ENCODE data around the gene HTATSF1.

The HTATSF1 gene

DNA sequence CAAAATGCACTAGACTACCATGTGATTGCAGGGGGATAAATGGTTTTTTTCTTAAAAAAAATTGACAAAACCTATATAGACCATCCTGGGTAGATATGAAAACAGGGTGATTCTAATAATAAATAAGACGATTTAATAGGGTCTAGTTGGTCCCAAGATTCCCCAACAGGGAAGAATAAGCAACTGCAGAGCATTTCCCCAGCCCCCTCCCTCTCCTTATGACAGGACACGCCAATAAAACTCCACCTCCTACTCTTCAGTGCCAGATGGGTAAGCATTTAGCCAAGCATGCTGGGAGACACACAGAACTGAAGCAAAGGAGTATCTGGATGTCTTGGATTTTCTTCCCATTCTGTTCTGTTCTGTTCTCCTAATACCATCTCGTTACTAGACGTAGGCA is 9.7 kb upstream of the HTATSF1 start, which contains the start of gene BRS3:
BRS3 (plus strand) TSS at position 301 of the 400 bp plus-strand sequence. CDS start 168 bp downstream, outside the sequence.
- no peak within 1 kb of the TSS for H3K27ac Mint-ChIP-seq
- H3K9me3 Mint-ChIP-seq = no peaks in the 10 kb centered on the region
- no peaks in the 10 kb centered on the region for H3K36me3 Mint-ChIP-seq
- H3K4me1 Mint-ChIP-seq = no peaks in the 10 kb centered on the region
- H3K4me3 Mint-ChIP-seq = no peak within 1 kb of the TSS
- peaks cover 11% of the 10 kb centered on the region for H3K27me3 Mint-ChIP-seq

DNA sequence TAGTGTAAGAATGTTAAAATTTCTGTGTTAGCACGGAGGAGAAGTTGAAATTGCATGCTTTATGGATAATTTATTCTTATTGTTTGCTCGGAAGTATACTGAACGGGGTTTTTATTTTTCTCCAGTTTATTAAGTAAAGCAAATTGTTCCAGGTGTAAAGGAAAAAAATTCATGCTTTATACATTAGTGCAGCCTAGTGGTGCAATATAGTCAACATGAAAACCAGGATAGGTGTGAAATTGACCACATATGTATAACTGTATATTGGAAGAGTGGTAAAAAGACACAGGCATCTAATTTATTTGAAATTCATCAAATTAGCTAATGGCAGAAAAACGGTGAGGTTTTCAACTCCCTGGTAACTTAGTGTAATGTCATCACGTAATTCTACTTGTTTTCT is 8.7 kb upstream of the HTATSF1 start:
- H3K4me1 Mint-ChIP-seq = no peaks in the 10 kb centered on the region
- H3K9me3 Mint-ChIP-seq = no peaks in the 10 kb centered on the region
- H3K36me3 Mint-ChIP-seq = no peaks in the 10 kb centered on the region
- no peak overlapping the region for H3K4me3 Mint-ChIP-seq
- peaks cover 9% of the 10 kb centered on the region for H3K27me3 Mint-ChIP-seq
- H3K27ac Mint-ChIP-seq = no peak overlapping the region

DNA sequence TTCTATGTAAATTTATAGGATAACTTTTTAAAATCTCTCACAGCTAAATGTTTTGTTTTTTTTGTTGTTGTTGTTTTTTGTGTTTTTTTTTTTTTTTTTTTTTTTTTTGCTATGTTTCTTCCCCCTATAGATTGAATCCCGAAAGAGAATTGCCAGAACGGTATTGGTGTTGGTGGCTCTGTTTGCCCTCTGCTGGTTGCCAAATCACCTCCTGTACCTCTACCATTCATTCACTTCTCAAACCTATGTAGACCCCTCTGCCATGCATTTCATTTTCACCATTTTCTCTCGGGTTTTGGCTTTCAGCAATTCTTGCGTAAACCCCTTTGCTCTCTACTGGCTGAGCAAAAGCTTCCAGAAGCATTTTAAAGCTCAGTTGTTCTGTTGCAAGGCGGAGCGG is 5.6 kb upstream of the HTATSF1 start:
- H3K27ac Mint-ChIP-seq = no peak overlapping the region
- no peaks in the 10 kb centered on the region for H3K9me3 Mint-ChIP-seq
- peaks cover 9% of the 10 kb centered on the region for H3K27me3 Mint-ChIP-seq
- H3K4me3 Mint-ChIP-seq = no peak overlapping the region
- H3K4me1 Mint-ChIP-seq = no peaks in the 10 kb centered on the region
- no peaks in the 10 kb centered on the region for H3K36me3 Mint-ChIP-seq

DNA sequence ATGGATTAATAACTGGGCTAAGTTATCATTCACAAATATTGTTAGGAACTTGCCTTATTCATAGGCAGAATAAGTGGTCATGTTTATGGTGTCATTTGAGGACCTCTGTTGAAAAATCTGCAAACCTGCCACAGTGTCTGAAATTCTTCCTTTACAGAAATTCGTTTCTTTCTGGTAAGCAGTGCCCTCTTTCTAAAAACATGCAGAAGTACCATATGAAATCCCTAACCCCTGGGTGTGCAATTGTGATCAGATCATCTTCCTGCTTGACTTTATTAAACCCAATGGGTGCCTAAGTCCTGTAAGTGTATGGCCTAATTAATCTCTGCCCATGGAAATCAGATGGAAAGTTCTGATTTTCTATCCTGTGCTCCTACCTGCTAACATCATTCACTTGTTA is 4.4 kb upstream of the HTATSF1 start:
- no peaks in the 10 kb centered on the region for H3K9me3 Mint-ChIP-seq
- peaks cover 9% of the 10 kb centered on the region for H3K27me3 Mint-ChIP-seq
- no peak overlapping the region for H3K4me3 Mint-ChIP-seq
- no peaks in the 10 kb centered on the region for H3K4me1 Mint-ChIP-seq
- no peak overlapping the region for H3K27ac Mint-ChIP-seq
- no peaks in the 10 kb centered on the region for H3K36me3 Mint-ChIP-seq

DNA sequence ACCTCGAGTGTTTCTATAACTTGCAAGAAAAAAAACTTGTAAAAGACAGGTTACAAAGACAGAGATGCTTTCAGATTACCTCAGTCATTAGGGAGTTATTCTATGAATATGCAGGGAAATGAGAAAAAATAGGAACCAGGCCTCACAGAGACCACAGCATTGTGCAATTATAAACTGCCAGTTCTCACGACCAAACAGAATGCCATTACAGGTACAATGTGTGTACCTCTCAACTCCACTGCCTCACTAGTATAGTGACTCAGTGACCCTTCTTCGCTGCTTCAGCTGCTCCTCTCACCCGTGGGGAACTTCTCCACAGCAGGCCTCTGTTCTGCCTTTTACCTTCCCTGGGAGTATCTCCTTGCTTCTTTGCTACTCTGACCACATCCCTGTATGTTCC is 2.3 kb upstream of the HTATSF1 start:
- Mint-ChIP-seq H3K9me3 (no peaks in the 10 kb centered on the region), H3K27me3 (peaks cover 5% of the 10 kb centered on the region), H3K4me1 (peaks cover 14% of the 10 kb centered on the region), H3K27ac (no peak overlapping the region), H3K4me3 (no peak overlapping the region), H3K36me3 (peaks cover 2% of the 10 kb centered on the region)

DNA sequence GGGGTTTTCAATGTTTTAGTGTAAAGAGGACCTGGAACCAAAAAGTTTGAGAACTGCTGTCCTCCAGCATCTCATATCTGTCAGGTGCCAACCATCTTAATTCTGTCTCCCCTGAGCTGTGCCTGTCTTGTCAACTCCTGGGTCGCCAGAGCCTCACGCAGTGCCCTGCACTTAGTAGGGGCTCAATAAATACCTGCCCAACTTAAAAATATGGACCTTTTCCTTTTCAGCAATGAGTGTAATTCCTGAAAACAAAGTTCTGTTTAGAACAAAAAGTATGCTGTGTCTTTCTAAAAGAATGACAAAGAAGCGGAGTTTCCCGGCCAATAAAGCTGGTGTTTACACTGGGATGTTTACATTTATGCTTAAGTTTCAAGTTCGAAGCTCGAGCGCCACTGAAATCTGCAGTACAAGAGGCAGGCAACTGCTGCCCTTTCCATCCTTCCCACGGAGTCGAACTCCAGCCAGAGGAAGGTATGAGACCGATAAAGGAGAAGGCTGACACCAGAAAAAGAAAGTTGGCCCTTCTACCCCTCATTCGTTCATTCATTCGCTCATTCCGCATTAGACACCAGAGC is 1.1 kb upstream of the HTATSF1 start:
- Mint-ChIP-seq H3K9me3 (no peaks in the 10 kb centered on the region), H3K27ac (peak overlapping the region; percentile 97), H3K27me3 (no peaks in the 10 kb centered on the region), H3K4me1 (peaks cover 14% of the 10 kb centered on the region), H3K36me3 (peaks cover 2% of the 10 kb centered on the region), H3K4me3 (peak overlapping the region; percentile 92)

DNA sequence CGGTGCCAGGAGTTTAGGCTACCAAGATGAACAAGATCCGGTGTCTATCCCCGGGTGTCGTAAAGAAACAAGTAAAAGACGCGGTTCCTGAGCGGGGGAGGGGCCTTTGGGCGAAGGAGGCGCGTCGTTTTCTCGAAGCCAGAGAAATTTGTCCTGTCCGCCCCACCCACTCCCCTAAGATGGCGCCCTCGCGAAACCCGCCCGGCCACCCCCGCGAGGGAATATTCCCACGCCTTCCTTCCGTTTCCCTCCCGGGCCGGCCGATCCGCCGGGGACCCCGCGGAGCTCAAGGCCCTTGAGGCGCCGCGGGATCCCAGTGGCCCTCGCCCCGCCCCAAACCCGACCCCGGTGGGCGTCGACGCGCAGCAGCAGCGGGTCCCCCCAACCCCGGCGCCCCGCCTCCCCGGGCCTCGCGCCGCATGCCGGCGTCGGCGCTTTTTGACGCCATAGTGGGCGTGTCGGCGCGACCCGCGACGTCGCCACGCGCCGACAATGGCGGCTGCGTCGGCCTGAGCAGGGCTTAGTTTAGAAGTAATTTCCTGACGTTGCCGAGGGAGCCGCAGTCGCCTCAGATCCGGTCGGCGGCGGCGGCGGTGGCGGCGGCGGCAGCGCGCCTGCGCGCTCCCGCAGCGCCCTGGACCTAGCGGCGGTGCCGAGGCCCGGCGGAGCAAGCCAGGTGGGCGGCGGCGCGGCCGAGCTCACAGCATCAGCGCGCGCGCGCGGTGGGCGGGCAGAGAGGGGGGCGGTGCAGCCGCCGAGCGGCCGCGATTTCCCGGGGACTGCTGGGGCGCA is 432 bp upstream of the HTATSF1 start:
- H3K4me3 Mint-ChIP-seq = peak overlapping the region; percentile 97
- H3K27me3 Mint-ChIP-seq = no peaks in the 10 kb centered on the region
- H3K4me1 Mint-ChIP-seq = peaks cover 17% of the 10 kb centered on the region
- peaks cover 4% of the 10 kb centered on the region for H3K36me3 Mint-ChIP-seq
- H3K27ac Mint-ChIP-seq = peak overlapping the region; percentile 97
- no peaks in the 10 kb centered on the region for H3K9me3 Mint-ChIP-seq

DNA sequence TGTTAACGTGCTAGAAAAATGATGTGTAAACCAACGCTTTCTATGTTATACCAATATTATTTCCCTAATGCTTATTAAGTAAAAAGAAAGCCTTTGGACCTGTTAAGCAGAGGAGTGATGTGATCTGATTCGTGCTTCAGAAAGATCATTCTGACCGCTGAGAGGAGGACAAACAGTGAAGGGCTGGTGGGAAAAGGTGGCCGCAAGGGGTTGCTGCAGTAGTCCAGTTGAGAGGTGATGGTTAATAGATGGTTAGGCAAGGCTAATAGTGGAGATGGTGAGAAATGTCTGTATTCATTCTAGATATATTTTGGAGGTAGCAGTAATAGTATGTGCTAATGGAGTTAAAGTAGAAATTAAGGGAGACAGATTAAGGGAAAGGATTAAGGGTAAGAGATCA is 21.7 kb downstream of the HTATSF1 start:
- Mint-ChIP-seq H3K36me3 (peaks cover 1% of the 10 kb centered on the region), H3K4me1 (peaks cover 11% of the 10 kb centered on the region), H3K9me3 (no peaks in the 10 kb centered on the region), H3K27me3 (no peaks in the 10 kb centered on the region), H3K27ac (no peak overlapping the region), H3K4me3 (no peak overlapping the region)

DNA sequence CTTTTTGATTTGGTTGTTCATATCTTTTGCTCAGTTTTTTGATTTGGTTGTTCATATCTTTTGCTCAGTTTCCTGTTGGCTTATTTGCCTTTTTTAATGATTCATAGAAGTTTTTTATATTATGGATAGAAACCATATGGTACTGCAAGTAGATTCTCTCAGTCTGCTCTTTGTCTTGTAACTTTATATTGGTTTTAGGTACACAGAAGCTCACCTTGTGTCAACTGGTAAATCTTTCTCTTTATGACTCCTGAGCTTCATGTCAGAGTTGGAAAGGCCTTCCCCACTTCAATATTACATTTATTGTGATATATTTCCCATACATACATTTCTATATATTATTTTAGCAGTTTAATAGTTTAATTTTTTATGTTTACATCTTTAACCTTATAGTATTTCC is 26.4 kb downstream of the HTATSF1 start:
- H3K4me3 Mint-ChIP-seq = no peak overlapping the region
- no peak overlapping the region for H3K27ac Mint-ChIP-seq
- H3K4me1 Mint-ChIP-seq = peaks cover 11% of the 10 kb centered on the region
- no peaks in the 10 kb centered on the region for H3K9me3 Mint-ChIP-seq
- peaks cover 1% of the 10 kb centered on the region for H3K36me3 Mint-ChIP-seq
- no peaks in the 10 kb centered on the region for H3K27me3 Mint-ChIP-seq

DNA sequence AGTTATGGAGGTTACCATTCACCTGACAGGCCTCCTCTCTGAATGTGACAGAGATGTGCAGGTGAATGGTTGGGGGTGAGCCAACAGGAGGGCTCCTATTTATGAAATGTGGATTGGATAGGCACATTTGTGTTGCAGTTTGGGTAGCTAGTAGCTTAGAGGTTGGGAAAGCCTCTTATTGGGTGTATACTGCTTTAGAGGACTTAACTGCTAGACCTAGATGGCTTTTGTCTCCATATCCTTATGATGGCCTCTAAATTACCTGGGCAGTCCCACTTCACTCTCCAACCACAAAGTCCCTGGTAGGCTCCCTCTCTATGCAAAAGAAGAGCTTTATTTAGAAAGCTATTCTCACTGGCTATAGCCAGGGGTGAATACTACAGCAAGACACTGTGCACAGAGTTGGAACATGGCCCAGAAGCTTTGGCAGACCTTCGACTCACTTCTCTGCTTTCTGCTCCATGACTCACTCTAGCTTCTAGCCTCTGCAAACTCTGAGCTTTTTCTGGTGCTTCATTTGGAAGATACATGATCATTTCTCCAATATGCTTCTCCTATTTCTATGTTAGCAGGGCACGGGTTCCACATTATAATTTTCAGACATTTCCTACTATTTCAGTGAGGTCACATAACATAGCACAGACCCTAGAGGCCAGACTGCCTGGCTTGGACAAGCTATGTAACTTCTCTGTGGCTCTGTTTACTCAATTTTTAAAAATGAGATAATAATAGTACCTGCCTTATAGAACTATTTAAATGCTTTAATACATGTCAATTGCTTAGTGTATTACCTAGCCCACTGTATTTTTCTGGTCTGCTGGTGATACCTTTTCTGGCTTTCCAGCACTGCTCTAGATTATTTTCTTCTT is 28.6 kb downstream of the HTATSF1 start:
- no peak overlapping the region for H3K27ac Mint-ChIP-seq
- peaks cover 1% of the 10 kb centered on the region for H3K36me3 Mint-ChIP-seq
- no peaks in the 10 kb centered on the region for H3K9me3 Mint-ChIP-seq
- H3K4me3 Mint-ChIP-seq = no peak overlapping the region
- peaks cover 19% of the 10 kb centered on the region for H3K4me1 Mint-ChIP-seq
- no peaks in the 10 kb centered on the region for H3K27me3 Mint-ChIP-seq

DNA sequence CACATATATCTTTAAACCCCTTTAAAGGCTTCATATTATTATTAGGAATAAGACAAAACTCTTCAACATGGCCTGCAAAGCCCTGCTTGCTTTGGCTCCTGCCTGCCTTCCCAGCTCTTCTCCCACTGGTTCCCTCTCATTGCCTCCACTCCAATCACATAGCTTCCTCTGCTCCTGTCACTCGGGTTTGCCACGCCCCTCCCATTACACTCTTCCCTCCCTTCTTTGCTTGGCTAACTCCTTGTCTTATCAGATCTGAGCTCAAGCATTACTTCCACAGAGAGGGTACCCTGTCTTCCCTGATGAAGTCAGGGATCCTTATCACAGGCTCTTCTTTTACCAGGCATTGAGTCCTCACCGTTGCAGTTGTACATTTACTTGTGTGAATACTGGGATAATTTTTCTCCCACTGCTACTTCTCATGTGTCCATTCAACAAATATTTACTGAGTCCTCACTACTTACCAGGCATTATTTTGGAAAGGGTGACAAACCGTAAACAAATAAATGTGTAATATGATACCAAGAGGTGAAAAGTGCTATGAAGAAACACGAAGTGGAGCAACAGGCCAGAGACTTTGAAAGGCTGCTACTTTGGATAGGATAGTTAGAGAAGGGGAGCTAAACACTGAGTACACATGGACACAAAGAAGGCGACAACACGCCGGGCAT is 31.4 kb downstream of the HTATSF1 start:
- no peaks in the 10 kb centered on the region for H3K9me3 Mint-ChIP-seq
- H3K4me1 Mint-ChIP-seq = peaks cover 10% of the 10 kb centered on the region
- no peaks in the 10 kb centered on the region for H3K27me3 Mint-ChIP-seq
- H3K27ac Mint-ChIP-seq = peak overlapping the region; percentile 55
- no peaks in the 10 kb centered on the region for H3K36me3 Mint-ChIP-seq
- no peak overlapping the region for H3K4me3 Mint-ChIP-seq

DNA sequence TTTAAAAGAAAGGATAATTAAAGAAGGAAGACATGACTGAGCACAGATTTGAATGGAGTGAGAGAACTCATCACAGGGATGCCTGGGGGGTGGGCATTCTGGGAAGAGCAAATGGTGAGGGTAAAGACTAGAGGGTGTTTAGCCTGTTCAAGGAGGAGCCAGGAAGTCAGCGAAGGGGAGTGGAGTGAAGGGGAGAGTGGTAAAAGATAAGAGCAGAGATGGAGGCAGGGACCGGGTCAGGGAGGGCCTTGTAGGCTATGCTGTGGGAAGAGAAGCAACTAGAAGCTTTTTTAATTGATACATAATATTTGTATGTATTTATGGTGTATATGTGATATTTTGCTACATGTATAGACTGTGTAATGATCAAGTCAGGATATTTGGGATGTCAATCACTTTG is 32.4 kb downstream of the HTATSF1 start:
- Mint-ChIP-seq H3K9me3 (no peaks in the 10 kb centered on the region), H3K36me3 (no peaks in the 10 kb centered on the region), H3K27me3 (no peaks in the 10 kb centered on the region), H3K4me3 (no peak overlapping the region), H3K4me1 (peaks cover 8% of the 10 kb centered on the region), H3K27ac (no peak overlapping the region)

DNA sequence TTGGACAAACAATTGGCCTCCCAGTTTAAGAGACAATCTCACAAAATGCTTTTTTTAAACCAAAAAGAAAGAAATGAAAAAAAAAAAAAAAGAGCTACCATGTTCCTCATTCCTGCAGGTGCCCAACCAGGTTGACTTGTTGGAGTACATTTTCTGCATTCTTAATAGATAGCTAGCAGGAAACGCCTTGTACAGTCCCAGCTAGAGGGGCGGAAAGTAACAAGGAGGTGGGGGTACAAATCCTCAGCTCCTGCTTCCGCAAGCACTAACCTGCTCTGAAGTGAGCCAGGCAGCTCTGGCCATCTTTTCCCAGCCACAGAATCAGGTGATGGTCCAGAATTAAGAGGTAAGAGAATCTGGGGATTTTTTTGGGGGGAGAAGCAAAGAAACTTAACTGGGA is 34.6 kb downstream of the HTATSF1 start, which contains the start of gene VGLL1:
VGLL1 (plus strand) TSS at position 265 of the 400 bp plus-strand sequence. CDS start 3,806 bp downstream, outside the sequence.
- H3K27me3 Mint-ChIP-seq = no peaks in the 10 kb centered on the region
- H3K4me3 Mint-ChIP-seq = no peak within 1 kb of the TSS
- H3K36me3 Mint-ChIP-seq = no peaks in the 10 kb centered on the region

DNA sequence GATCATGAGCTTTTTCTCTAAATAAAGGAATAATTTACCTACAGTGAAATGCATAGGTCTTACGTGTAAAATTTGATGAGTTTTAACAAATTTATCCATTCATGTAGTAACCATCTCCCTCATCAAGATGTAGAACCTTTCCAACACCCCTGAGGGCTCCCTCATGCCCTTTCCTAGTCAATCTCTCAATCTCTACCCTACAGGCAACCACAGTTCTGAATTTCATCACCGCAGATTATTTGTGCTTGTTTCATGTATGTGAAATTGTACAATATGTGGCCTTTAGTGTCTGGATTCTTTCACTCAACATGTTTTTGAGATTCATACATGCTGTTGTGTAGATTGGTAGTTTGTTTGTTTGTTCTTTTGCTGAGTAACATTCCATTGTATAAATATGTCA is 36.7 kb downstream of the HTATSF1 start:
- H3K4me3 Mint-ChIP-seq = no peak overlapping the region
- H3K27ac Mint-ChIP-seq = no peak overlapping the region
- H3K27me3 Mint-ChIP-seq = no peaks in the 10 kb centered on the region
- no peaks in the 10 kb centered on the region for H3K36me3 Mint-ChIP-seq
- H3K4me1 Mint-ChIP-seq = peaks cover 5% of the 10 kb centered on the region
- H3K9me3 Mint-ChIP-seq = no peaks in the 10 kb centered on the region

More for the DNA sequence above, 34.6 kb downstream of the HTATSF1 start, which contains the start of gene VGLL1:
- Mint-ChIP-seq H3K4me1 (peaks cover 8% of the 10 kb centered on the region), H3K9me3 (no peaks in the 10 kb centered on the region), H3K27ac (peak within 1 kb of the TSS; percentile 70)

DNA sequence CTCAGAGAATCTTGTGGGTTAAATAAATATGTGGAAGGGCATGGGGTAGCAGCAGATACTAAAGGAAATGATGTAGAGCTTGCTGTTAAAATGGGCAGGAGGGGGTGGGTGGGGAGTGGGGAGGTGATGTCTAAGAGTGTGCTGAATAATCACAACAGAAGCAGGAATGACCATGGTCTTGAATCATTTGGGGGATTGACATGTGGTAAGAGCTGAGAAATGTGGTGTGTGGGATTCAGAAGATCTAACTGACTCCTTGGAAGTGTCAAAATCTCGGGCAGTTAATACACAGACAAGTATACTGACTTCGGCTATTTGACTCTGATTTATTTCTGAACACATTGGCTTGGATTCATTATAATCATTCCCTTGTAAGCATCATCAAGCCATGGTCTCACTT is 41.4 kb downstream of the HTATSF1 start:
- Mint-ChIP-seq H3K27me3 (no peaks in the 10 kb centered on the region), H3K4me3 (no peak overlapping the region), H3K27ac (no peak overlapping the region), H3K4me1 (peaks cover 21% of the 10 kb centered on the region), H3K9me3 (no peaks in the 10 kb centered on the region), H3K36me3 (no peaks in the 10 kb centered on the region)
